Psoas muscle (tissue), 8 donors: Measurements from ENCODE around the gene FUZ. TPM values are rescaled to one million over a fixed set of nuclear protein-coding genes. Genes with fewer than 3 reads are reported as not detected.
A peak's percentile ranks its signal among the peaks of the same experiment; 100 is the strongest.

ENCODE experiments used
- ATAC-seq, 4 donors: fragments of 200-7000 bp; cut with Tn5 transposase; one replicate each; pipeline ENCODE4 v1.9.1; 2020; ENCODE audit warnings: moderate library complexity in 3 of 4, mild to moderate bottlenecking in 2 of 4
- DNase-seq, 2 donors: peaks; one replicate each; pipeline ENCODE4 v3.0.0-alpha.2; 2020
- H3K27ac ChIP-seq: fragments of 200-600 bp; one replicate; pipeline ENCODE4 v1.8.0; 2022
- H3K27me3 ChIP-seq, 3 donors: fragments of 200-600 bp in 1 of 3; one replicate each; pipeline versions ENCODE4 v1.6.1 to v1.8.0; 2013 to 2022; ENCODE audit warnings: low read length in 2 of 3, mild to moderate bottlenecking in 2 of 3, moderate library complexity in 1 of 3; ENCODE audit not compliant: insufficient read depth in 3 of 3
- H3K36me3 ChIP-seq, 2 donors: fragments of 200-600 bp in 1 of 2; one replicate each; pipeline versions ENCODE4 v1.6.1 to v1.8.0; 2013 to 2022; ENCODE audit warnings: low read depth in 1 of 2, mild to moderate bottlenecking in 1 of 2, moderate library complexity in 1 of 2; ENCODE audit not compliant: insufficient read depth in 1 of 2
- H3K4me1 ChIP-seq: fragments of 200-600 bp; one replicate; pipeline ENCODE4 v1.8.0; 2022
- H3K4me3 ChIP-seq: fragments of 200-600 bp; one replicate; pipeline ENCODE4 v1.8.0; 2022; ENCODE audit warnings: mild to moderate bottlenecking
- H3K9me3 ChIP-seq: fragments of 200-600 bp; one replicate; pipeline ENCODE4 v1.8.0; 2022
- WGBS, 3 donors: extraction: QIAGEN DNeasy Blood & Tissue Kit; methylation state at CpG; one replicate each; pipeline versions ENCODE4 v1.1.6 to v1.1.7; 2013; 5-methylcytosine and 5-hydroxymethylcytosine counted together
- intact Hi-C, 2 donors: fragments of 100-400 bp; cut with DNase I; formaldehyde crosslinking; loops; one replicate each; pipeline versions ENCODE4 v1.11.0 to v1.14.2; 2022
- polyA plus RNA-seq, 3 donors: library from polyadenylated mRNA; stranded (reverse); fragments of 200-250 nt; gene quantifications; one replicate each; pipeline ENCODE4 v1.2.3, GENCODE V29; 2013
- total RNA-seq, 4 donors: library from RNA; stranded (reverse); fragmentation: NEBNext Ultra II Directional in 2 of 4; extraction: Animal tissue kit (Norgen Biotek cat#: 25700) in 2 of 4; gene quantifications; one replicate each; pipeline versions ENCODE4 v1.2.1 to v1.2.4, GENCODE V29; 2021 to 2023
- TF ChIP-seq, protein P1 (sequence below): fragments of 200-600 bp; IDR thresholded peaks from one replicate; pipeline ENCODE4 v1.8.0; 2022; ENCODE audit warnings: antibody characterized with exemption
- donor health status: healthy with polysubstance abuse.
- donor health status: DM: no; HTN: no; CAD: no; lungs with moderate emphysema.
- donor health status: Bipolar disorder and iron deficiency.
- donor health status: healthy.
- donor health status: DM: yes; HTN: yes; CAD: no.
- donor health status: DM: no; HTN: no; CAD: no.
- donor health status: DM: no; HTN: no; CAD: no.
- donor health status: DM: yes; HTN: yes; CAD: no.

Gene FUZ
- total and polyA plus RNA-seq, 7 donors = 15.9 to 38.8 (median 25.5) TPM

GRCh38 chr19:49799798-49800376 lies 13.2 kb downstream of the FUZ start:
- H3K27ac ChIP-seq = no peak overlapping the region
- no peak overlapping the region for H3K4me3 ChIP-seq
- DNase-seq (no peak), ATAC-seq (no peak)
- 93 to 94% (median 94%) methylated on average over 20 to 25 of the region's 25 CpGs for WGBS, 3 donors
- peaks cover 0 to 88% of the 10 kb centered on the region in 2 donors for H3K36me3 ChIP-seq
- H3K27me3 ChIP-seq = no peaks in the 10 kb centered on the region
- intact Hi-C loops = loop anchor here (5.0 to 10.0 kb wide), 3 partner anchors 33 to 115 kb away; partner anchors contain the start of genes ADM5 (in 1 of the 2) and AP2A1 (in 1 of the 2)
- H3K9me3 ChIP-seq = no peaks in the 10 kb centered on the region
- TF ChIP-seq, protein P1, sequence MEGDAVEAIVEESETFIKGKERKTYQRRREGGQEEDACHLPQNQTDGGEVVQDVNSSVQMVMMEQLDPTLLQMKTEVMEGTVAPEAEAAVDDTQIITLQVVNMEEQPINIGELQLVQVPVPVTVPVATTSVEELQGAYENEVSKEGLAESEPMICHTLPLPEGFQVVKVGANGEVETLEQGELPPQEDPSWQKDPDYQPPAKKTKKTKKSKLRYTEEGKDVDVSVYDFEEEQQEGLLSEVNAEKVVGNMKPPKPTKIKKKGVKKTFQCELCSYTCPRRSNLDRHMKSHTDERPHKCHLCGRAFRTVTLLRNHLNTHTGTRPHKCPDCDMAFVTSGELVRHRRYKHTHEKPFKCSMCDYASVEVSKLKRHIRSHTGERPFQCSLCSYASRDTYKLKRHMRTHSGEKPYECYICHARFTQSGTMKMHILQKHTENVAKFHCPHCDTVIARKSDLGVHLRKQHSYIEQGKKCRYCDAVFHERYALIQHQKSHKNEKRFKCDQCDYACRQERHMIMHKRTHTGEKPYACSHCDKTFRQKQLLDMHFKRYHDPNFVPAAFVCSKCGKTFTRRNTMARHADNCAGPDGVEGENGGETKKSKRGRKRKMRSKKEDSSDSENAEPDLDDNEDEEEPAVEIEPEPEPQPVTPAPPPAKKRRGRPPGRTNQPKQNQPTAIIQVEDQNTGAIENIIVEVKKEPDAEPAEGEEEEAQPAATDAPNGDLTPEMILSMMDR = no peak
- no peaks in the 10 kb centered on the region for H3K4me1 ChIP-seq

DNA sequence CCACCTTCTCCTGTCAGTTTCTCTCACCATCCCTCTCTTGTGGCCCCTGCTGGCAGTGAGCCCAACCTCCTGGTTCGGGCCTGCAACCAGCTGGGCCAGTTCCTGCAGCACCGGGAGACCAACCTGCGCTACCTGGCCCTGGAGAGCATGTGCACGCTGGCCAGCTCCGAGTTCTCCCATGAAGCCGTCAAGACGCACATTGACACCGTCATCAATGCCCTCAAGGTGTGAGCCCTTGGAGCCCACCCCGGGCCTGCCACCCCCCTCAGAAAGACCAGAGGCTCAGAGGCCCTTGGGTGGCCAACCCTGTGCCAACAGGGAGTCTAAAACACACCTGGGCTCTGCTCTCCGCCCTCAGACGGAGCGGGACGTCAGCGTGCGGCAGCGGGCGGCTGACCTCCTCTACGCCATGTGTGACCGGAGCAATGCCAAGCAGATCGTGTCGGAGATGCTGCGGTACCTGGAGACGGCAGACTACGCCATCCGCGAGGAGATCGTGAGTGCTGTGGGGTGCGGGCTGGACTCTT lies 13.8 kb downstream of the FUZ start:
- Histone ChIP-seq H3K36me3 (peaks cover 0 to 89% of the 10 kb centered on the region in 2 donors), H3K9me3 (no peaks in the 10 kb centered on the region), H3K4me1 (no peaks in the 10 kb centered on the region), H3K27me3 (no peaks in the 10 kb centered on the region), H3K4me3 (no peak overlapping the region), H3K27ac (no peak overlapping the region)
- ATAC-seq (no peak), DNase-seq (no peak)
- intact Hi-C loops = no loop called here
- TF ChIP-seq, protein P1 = no peak
- 91 to 95% (median 93%) methylated on average over 28 of the region's 28 CpGs for WGBS, 3 donors

DNA sequence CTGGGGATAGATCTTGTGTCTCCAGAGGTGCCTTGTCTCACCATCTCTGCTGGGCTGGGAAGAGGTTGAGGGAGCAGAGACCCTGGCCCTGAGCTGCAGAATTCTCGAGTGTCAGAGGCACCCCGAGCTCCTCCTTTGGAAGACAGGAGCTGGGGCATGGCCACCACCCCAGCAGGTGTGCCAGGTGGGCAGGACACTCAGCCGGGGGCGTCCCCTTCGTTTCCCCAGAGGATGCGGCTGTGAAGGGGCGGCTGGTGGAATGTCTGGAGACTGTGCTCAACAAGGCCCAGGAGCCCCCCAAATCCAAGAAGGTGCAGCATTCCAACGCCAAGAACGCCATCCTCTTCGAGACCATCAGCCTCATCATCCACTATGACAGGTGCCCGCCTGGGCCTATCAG lies 14.5 kb downstream of the FUZ start:
- 89 to 91% (median 90%) methylated on average over 11 of the region's 11 CpGs for WGBS, 3 donors
- Histone ChIP-seq H3K36me3 (peaks cover 0 to 90% of the 10 kb centered on the region in 2 donors), H3K9me3 (no peaks in the 10 kb centered on the region), H3K4me1 (no peaks in the 10 kb centered on the region), H3K4me3 (no peak overlapping the region), H3K27me3 (no peaks in the 10 kb centered on the region), H3K27ac (no peak overlapping the region)
- TF ChIP-seq, protein P1 = no peak
- intact Hi-C loops = no loop called here
- no peak for ATAC-seq
- DNase-seq = no peak

DNA sequence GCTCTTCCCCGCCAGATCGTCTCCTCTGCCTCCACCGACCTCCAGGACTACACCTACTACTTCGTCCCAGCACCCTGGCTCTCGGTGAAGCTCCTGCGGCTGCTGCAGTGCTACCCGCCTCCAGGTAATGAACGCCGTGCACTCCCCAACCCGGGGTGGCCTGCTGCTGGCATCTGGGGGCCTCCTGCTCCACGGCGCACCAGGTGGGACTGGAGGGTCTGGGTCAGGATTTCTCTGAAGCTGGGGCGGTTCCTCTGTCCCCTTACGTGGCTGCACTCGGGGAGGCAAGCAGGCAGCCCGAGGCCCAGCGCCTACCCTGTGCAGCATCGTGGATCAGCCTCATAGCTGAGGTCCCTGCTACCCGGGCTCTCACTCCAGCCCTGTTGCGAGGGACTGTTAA lies 17.5 kb downstream of the FUZ start:
- Histone ChIP-seq H3K4me1 (no peaks in the 10 kb centered on the region), H3K9me3 (no peaks in the 10 kb centered on the region), H3K4me3 (no peak overlapping the region), H3K27me3 (no peaks in the 10 kb centered on the region), H3K27ac (no peak overlapping the region), H3K36me3 (peaks cover 3 to 95% of the 10 kb centered on the region in 2 donors)
- TF ChIP-seq, protein P1 = no peak
- no peak for DNase-seq
- intact Hi-C loops = no loop called here
- no peak for ATAC-seq
- 91 to 94% (median 93%) methylated on average over 20 of the region's 20 CpGs for WGBS, 3 donors

DNA sequence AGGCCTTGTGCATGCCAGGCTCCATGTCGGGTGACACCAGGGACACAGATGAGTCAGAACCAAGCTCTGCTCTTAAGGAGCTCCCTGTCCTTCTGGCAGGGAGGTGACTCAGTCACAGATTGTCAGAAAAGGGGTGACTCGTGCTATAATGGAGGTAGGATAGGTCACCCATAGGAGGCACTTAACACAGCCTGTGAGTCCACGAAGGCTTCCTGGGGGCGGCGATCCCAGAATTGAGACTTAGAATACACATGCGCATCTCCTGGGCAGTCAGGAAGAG lies 19.6 kb downstream of the FUZ start:
- H3K27ac ChIP-seq = no peak overlapping the region
- DNase-seq (no peak), ATAC-seq (peak; percentile 30 to 72 (median 60))
- no peaks in the 10 kb centered on the region for H3K9me3 ChIP-seq
- 94 to 95% (median 94%) methylated on average over 6 of the region's 6 CpGs for WGBS, 3 donors
- no peak overlapping the region for H3K4me3 ChIP-seq
- TF ChIP-seq, protein P1 = no peak
- intact Hi-C loops = no loop called here
- peaks cover 3 to 83% of the 10 kb centered on the region in 2 donors for H3K36me3 ChIP-seq
- no peaks in the 10 kb centered on the region for H3K27me3 ChIP-seq
- no peaks in the 10 kb centered on the region for H3K4me1 ChIP-seq
